Activated effector memory CD4-positive, alpha-beta T cell treated with Interleukin-2 at 50 U/mL for 16 hours (primary cell): Measurements from ENCODE around the gene R3HDM4.
"Not testable (repeated sequence)": the region's sequence is repeated elsewhere in the genome, so short reads cannot be mapped to it uniquely, and the experiment has no call there.

Source experiments
- DNase-seq: peaks from one replicate; pipeline ENCODE4 v3.0.0-alpha.2; 2020

The R3HDM4 gene

GRCh38 chr19:871446-872265 lies 41.4 kb downstream of the R3HDM4 start:
- no peak for DNase-seq

GRCh38 chr19:870963-871401 lies 42.0 kb downstream of the R3HDM4 start:
- no peak for DNase-seq

- no peak for DNase-seq
Observed at GRCh38 chr19:870314-870713, 42.7 kb downstream of the R3HDM4 start.

- no peak for DNase-seq
Observed at GRCh38 chr19:869245-870177, 43.5 kb downstream of the R3HDM4 start.

- DNase-seq = no peak
Observed at GRCh38 chr19:868458-869244, 44.4 kb downstream of the R3HDM4 start.

- no peak for DNase-seq
Observed at GRCh38 chr19:867855-868457, 45.1 kb downstream of the R3HDM4 start.

- DNase-seq = no peak
Observed at GRCh38 chr19:867301-867793, 45.7 kb downstream of the R3HDM4 start.

GRCh38 chr19:866769-867300 lies 46.2 kb downstream of the R3HDM4 start:
- no peak for DNase-seq

GRCh38 chr19:863315-863620 lies 49.8 kb downstream of the R3HDM4 start:
- DNase-seq = no peak

- DNase-seq = peak; percentile 73
Observed at GRCh38 chr19:862581-863314, 50.3 kb downstream of the R3HDM4 start.

- DNase-seq = peak; percentile 47
Observed at GRCh38 chr19:861756-862580, 51.1 kb downstream of the R3HDM4 start.

GRCh38 chr19:861141-861755 lies 51.8 kb downstream of the R3HDM4 start:
- DNase-seq = no peak

GRCh38 chr19:858868-859843 lies 53.9 kb downstream of the R3HDM4 start, which contains the start of gene CFD:
Gene CFD, plus strand, starts transcription at chr19:859664. Its CDS starts 26 bp downstream, at chr19:859690.
- no peak for DNase-seq

GRCh38 chr19:858284-858683 lies 54.7 kb downstream of the R3HDM4 start:
- DNase-seq = no peak

GRCh38 chr19:855566-856120 lies 57.4 kb downstream of the R3HDM4 start:
- DNase-seq = no peak

GRCh38 chr19:855142-855541 lies 57.9 kb downstream of the R3HDM4 start:
- DNase-seq = no peak

GRCh38 chr19:854549-854948 lies 58.5 kb downstream of the R3HDM4 start:
- DNase-seq = no peak

- DNase-seq = not testable (repeated sequence)
Observed at GRCh38 chr19:853614-854220, 59.3 kb downstream of the R3HDM4 start.
